Transverse colon (tissue), 3 donors: Measurements from ENCODE around the gene PIGN.

Experiments
- EP300 ChIP-seq: sonication (generic); formaldehyde crosslinking; IDR thresholded peaks from one replicate; pipeline ENCODE4 v1.6.1; 2017; ENCODE audit warnings: antibody characterized with exemption, low read depth
- POLR2A ChIP-seq: fragments of 450-650 bp; IDR thresholded peaks from one replicate; pipeline ENCODE4 v1.6.1; 2016; ENCODE audit warnings: antibody characterized with exemption, mild to moderate bottlenecking, moderate library complexity
- TF ChIP-seq, protein P1 (sequence below), 5 experiments: fragments of 200-600 bp in 3 of 5; fragments of 450-650 bp in 2 of 5; sonication (generic) in 3 of 5; IDR thresholded peaks; 1 replicate in 2 of 5; 2 replicates in 3 of 5; pipeline ENCODE4 v1.5.1; 2016 to 2017; ENCODE audit warnings: antibody characterized with exemption in 5 of 5, inconsistent platforms in 3 of 5, mild to moderate bottlenecking in 2 of 5, moderate library complexity in 1 of 5

DNA sequence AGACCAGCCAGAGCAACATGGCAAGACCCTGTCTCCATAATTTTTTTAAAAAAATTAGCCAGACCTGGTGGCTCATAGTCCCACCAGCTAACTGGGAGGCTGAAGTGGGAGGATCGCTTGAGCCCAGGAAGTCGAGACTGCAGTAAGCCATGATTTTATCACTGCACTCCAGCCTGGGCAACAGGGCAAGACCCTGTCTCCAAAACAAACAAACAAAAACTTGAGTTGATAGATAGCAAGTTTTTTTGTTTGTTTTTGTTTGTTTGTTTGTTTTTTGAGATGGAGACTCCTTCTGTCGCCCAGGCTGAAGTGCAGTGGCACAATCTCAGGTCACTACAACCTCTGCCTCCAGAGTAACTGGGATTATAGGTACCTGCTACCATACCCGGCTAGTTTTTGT lies 19.0 kb upstream of the PIGN start:
- no peak for TF ChIP-seq EP300
- TF ChIP-seq, protein P1, sequence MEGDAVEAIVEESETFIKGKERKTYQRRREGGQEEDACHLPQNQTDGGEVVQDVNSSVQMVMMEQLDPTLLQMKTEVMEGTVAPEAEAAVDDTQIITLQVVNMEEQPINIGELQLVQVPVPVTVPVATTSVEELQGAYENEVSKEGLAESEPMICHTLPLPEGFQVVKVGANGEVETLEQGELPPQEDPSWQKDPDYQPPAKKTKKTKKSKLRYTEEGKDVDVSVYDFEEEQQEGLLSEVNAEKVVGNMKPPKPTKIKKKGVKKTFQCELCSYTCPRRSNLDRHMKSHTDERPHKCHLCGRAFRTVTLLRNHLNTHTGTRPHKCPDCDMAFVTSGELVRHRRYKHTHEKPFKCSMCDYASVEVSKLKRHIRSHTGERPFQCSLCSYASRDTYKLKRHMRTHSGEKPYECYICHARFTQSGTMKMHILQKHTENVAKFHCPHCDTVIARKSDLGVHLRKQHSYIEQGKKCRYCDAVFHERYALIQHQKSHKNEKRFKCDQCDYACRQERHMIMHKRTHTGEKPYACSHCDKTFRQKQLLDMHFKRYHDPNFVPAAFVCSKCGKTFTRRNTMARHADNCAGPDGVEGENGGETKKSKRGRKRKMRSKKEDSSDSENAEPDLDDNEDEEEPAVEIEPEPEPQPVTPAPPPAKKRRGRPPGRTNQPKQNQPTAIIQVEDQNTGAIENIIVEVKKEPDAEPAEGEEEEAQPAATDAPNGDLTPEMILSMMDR (IDR thresholded peaks at IDR 0.05) = no peak
- TF ChIP-seq POLR2A = no peak
